PFSK-1 (cell line): Measurements from ENCODE around the gene MYT1.

Source experiments
- FOXP2 ChIP-seq: optimal IDR thresholded peaks from 2 replicates; pipeline ENCODE3; 2011; ENCODE audit warnings: borderline replicate concordance, control low read depth, inconsistent platforms; ENCODE audit not compliant: insufficient read depth; ENCODE audit errors: extremely low read length, extremely low read depth
- POLR2AphosphoS5 ChIP-seq: IDR thresholded peaks from 2 replicates; pipeline ENCODE4 v1.6.1; 2012; ENCODE audit warnings: low read depth, mild to moderate bottlenecking, control low read depth, low read length, moderate library complexity
- SIN3A ChIP-seq: IDR thresholded peaks from 2 replicates; pipeline ENCODE4 v1.6.1; 2012; ENCODE audit warnings: mild to moderate bottlenecking, low read length, moderate library complexity, borderline replicate concordance; ENCODE audit not compliant: insufficient read depth
- TAF1 ChIP-seq: IDR thresholded peaks from 2 replicates; pipeline ENCODE4 v1.6.1; 2012; ENCODE audit warnings: low read length, control low read depth, borderline replicate concordance; ENCODE audit not compliant: insufficient read depth
- TF ChIP-seq, protein P1 (sequence below), 2 experiments: IDR thresholded peaks; 2 replicates each; pipeline versions ENCODE4 v1.6.1 to v1.8.0; 2011 to 2012; ENCODE audit warnings: low read depth in 2 of 2, low read length in 2 of 2, control low read depth in 1 of 2, inconsistent platforms in 1 of 2, mild to moderate bottlenecking in 1 of 2, moderate library complexity in 1 of 2; ENCODE audit not compliant: insufficient read depth in 1 of 2

MYT1 gene

DNA sequence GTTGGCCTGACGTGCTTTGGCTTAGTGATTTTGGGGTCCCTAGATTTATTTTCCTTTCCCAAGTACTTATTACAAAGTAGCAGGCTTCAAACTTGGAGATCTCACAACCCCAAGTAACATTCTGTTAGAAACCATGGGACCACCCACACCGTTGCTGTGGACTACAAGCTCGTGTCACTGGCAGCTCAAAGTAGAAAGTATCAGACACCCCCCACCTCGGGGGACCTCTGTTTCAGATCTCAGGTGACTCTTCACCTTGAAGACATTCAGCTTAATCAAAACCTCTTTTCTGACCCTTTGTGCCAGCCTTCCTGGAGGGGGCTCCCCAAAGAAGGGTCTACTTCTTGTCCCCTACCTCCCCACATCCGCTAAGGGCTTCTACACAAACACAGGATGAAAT, 15.7 kb upstream of the MYT1 start:
- TF ChIP-seq TAF1 (no peak), SIN3A (no peak), FOXP2 (no peak)
- TF ChIP-seq, protein P1, sequence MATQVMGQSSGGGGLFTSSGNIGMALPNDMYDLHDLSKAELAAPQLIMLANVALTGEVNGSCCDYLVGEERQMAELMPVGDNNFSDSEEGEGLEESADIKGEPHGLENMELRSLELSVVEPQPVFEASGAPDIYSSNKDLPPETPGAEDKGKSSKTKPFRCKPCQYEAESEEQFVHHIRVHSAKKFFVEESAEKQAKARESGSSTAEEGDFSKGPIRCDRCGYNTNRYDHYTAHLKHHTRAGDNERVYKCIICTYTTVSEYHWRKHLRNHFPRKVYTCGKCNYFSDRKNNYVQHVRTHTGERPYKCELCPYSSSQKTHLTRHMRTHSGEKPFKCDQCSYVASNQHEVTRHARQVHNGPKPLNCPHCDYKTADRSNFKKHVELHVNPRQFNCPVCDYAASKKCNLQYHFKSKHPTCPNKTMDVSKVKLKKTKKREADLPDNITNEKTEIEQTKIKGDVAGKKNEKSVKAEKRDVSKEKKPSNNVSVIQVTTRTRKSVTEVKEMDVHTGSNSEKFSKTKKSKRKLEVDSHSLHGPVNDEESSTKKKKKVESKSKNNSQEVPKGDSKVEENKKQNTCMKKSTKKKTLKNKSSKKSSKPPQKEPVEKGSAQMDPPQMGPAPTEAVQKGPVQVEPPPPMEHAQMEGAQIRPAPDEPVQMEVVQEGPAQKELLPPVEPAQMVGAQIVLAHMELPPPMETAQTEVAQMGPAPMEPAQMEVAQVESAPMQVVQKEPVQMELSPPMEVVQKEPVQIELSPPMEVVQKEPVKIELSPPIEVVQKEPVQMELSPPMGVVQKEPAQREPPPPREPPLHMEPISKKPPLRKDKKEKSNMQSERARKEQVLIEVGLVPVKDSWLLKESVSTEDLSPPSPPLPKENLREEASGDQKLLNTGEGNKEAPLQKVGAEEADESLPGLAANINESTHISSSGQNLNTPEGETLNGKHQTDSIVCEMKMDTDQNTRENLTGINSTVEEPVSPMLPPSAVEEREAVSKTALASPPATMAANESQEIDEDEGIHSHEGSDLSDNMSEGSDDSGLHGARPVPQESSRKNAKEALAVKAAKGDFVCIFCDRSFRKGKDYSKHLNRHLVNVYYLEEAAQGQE (IDR thresholded peaks at IDR 0.05; ENCODE audit: insufficient read depth in 1 of 2, low read depth in 2 of 2, low read length in 2 of 2): no peak

DNA sequence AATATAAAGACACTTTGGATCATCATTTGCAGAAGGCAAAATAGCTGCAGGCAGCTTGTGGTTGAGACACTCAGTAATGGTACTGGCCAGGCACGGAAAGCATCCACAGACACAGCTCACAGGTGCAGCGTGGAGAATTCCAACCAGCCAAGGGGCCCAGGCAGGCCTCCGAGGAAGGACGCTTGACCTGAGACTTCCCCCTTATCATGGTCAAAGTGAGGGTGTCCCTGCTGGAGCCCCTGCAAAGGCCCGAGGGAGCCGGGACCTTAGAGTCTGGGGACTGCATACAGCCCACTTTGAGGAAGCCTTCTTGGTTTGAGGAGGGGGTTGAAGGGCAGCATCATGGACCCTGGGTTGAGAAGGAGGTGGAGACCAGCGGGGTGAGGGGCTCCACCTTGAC, 15.1 kb upstream of the MYT1 start:
- no peak for TF ChIP-seq POLR2AphosphoS5
- TF ChIP-seq TAF1: no peak
- no peak for TF ChIP-seq SIN3A

DNA sequence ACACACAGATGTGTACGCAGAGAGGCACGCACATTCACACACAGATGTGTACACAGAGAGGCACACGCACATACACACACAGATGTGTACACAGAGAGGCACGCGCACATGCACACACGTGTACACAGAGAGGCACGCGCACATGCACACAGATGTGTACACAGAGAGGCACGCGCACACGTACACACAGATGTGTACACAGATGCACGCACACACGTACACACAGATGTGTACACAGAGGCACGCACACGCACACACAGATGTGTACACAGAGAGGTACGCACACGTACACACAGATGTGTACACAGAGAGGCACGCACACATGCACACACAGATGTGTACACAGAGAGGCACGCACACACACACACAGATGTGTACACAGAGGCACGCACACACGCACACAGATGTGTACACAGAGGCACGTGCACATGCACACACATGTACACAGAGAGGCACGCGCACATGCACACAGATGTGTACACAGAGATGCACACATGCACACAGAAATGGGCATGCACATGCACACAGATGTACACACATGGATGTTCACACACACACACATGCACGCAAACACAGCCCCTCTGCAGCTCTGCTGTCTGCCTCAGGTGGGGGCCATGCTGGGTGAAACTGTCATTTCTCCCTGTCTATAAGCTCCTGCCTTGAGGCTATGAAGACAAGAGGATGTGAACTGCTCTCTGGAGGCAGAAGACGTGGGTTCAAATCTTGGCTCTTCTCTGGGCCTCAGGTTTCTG, 14.3 kb upstream of the MYT1 start:
- no peak for TF ChIP-seq SIN3A
- TF ChIP-seq, protein P1 (IDR thresholded peaks at IDR 0.05; ENCODE audit: insufficient read depth in 1 of 2, low read depth in 2 of 2, low read length in 2 of 2): no peak
- no peak for TF ChIP-seq POLR2AphosphoS5
- no peak for TF ChIP-seq TAF1
- no peak for TF ChIP-seq FOXP2

DNA sequence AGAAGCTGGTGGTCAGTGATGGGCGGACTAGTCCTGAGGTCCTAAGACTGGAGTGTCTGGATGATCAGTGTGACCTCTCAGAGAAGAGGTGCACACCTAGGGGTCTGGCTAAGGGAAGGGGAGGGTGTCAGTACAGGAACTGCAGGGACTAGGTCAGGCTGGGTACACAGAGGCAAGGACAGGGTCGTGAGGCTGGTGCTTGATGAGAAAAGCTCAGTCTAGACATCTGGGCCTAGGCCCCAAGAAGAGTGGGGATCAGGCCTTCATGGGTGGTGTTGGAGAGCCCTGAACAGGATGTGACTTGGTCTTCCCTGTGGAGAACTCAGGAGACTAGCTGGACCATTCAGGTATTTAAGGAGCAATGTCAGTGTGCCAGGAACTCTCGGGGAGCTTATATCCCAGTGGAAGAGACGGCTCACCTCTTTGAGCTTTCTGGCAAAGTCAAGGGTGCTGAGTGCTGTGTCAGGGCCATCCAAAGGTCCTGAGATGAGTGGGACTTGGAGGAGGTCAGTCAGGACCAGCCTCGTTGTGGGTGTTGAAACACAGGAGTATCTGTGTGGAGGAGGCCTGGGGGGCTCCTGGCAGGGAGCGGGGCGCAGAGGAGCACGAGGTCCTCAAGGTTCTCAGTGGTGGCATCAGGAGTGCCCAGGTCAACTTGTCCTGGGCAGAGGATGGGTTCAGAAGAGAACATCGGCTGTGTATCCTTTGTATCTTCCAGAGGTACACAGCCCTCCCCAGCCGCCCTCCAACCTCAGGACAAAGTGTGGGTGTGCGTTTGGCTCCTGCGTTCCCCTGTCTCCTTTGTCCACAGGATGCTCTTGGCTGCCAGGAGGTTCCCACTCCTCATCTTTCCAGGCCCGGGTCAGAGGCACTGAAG, 13.3 kb upstream of the MYT1 start:
- TF ChIP-seq POLR2AphosphoS5: no peak
- TF ChIP-seq, protein P1 (IDR thresholded peaks at IDR 0.05; ENCODE audit: insufficient read depth in 1 of 2, low read depth in 2 of 2, low read length in 2 of 2): no peak
- TF ChIP-seq TAF1: no peak
- TF ChIP-seq FOXP2: no peak
- no peak for TF ChIP-seq SIN3A

DNA sequence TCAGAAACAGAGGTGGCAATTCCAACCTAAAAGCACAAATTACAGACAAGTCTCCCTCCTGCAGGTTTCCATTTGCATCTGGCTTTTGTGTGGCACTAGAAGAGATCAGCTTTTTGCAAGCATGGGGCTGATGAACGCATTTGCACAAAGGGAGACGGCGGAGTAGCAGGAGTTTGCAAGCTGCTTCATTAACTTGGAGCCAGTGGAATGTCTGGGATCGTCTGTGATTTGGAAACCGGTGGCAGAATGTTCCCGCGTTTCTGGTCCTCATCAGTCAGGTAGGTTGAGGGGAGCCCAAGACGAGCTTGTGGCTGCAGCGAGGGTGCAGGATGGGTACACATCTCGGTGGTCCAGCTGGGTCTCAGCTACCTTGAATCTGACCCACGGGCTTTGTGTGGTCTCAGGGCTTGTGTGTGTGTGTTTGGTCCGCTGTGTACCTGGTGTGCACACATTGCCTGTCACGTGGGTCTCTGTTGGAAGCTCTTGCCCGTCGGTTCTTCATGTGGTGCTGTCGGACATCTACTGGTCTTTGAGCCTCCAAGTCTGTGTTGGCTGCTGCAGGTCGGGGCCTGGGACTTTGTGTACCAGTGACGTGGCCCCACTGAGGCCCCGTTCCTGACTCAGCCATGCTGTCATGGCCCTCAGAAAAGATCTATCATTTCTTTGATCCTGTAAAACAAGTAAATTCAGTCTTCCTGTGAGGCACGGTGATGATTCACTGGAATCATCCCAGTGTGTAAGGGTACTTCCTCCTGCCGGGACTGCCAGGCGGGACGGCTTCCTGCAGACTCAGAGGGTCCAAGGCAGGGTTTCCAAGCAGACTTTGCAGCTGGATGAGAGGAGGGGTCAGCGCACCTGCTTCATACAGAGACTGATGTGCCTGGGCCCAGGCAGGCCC, 12.4 kb upstream of the MYT1 start:
- TF ChIP-seq, protein P1 (IDR thresholded peaks at IDR 0.05; ENCODE audit: insufficient read depth in 1 of 2, low read depth in 2 of 2, low read length in 2 of 2): no peak
- TF ChIP-seq FOXP2: peak; percentile 94
- no peak for TF ChIP-seq TAF1
